ENCODE measurements around the gene CXXC5.

Gene CXXC5

GRCh38 chr5:139682016-139682975 is 34.1 kb downstream of the CXXC5 start:
- DNase-seq, result no peak

- DNase-seq, result no peak
Measured at GRCh38 chr5:139683295-139684271, 35.4 kb downstream of the CXXC5 start.

- no peak for DNase-seq
Measured at GRCh38 chr5:139684350-139684880, 36.3 kb downstream of the CXXC5 start.

GRCh38 chr5:139684881-139685749 is 37.0 kb downstream of the CXXC5 start:
- DNase-seq, result no peak

DNA sequence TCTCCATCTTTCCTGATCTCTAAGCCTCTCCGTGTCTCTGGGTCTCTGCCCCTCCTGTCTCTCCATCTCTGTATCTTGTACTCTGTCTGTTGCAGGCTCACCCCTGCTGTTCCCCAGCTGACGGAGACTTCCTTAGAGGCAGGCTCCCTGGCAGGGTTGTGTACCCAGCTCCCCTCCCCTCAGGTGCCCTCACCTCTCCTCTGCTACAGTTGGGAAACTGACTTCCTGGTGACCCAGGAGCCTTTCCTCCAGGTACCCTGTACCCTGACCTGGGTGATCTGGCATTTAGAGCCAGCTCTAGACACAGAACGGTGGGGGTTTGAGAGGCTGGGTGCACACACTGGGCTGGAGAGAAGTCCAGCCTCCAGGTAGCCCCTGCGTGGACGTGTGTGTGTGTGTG is 37.7 kb downstream of the CXXC5 start:
- DNase-seq, result no peak

- DNase-seq, result no peak
Measured at GRCh38 chr5:139686356-139686705, 38.2 kb downstream of the CXXC5 start.

GRCh38 chr5:139686706-139687441 is 38.7 kb downstream of the CXXC5 start:
- no peak for DNase-seq

DNA sequence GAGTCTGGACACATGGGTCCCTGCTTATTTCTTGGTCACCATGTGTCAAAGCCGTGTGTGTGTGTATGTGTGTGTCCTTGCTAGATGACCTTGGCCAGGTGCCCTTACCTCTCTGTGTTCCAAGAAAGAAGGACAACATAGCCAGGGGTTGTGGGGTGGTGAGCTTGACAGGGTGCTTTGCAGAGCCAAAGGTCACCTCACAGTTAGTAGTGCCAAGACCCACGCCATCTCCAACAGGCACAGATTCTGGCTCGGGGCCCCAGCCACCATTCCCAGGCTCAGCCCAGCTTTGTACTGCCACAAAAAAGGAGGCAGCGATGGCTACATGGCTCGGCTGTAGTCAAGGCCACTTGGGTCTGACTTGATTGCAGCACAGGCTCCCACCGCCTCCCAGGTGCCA is 39.5 kb downstream of the CXXC5 start:
- no peak for DNase-seq

DNA sequence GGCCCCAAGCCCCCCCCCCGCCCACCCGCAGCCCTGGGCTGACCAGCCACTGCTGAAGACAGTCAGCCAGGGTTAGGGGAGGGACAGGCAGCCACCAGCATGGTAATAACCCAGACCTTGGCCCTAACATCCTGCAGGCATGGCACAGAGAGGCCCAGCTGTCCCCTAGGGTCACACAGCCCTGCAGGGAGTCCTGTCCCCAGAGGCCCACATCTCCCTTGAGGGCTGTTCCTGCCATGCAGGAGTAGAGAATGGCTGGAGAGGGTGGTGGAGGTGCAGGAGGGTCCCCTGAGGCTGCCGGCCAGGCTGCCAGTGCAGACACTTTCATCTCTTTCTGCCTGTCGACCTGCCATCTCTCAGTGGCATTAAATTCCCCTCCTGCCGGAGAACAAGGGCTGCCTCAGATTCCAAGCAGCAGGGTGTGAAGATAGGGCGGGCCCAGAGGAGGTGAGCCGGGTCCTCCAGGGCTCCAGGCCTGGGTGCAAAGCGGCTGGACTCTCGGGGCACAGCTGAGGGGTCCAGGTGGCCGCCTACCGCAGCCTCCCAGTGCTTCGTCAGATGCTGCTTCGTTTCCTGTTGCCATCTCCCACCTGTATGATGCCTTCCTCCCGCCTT is 40.0 kb downstream of the CXXC5 start:
- no peak for DNase-seq

GRCh38 chr5:139688751-139689372 is 40.7 kb downstream of the CXXC5 start:
- peak; percentile 63 for DNase-seq

DNA sequence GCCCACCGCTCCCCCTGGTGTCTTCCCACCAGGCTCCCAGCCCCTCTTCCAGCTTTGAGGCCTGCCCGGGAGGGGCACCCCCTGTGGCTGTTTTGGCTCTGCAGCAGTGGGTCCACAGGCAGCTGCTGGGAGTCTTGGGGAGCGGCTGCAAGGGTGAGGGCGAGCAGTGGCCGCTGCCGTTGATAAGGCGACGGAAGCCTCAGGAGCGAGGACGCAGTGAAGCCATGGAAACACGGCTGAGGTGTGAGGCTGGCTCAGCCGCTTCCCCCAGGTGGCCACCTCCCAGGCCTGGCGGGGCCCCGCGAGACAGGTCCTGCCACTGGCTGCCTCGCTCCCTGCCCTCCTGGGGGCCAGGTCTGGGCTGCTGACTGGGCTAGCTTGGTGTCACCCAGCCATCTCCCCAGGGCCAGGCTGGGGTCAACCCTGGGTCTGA is 41.5 kb downstream of the CXXC5 start:
- no peak for DNase-seq

DNA sequence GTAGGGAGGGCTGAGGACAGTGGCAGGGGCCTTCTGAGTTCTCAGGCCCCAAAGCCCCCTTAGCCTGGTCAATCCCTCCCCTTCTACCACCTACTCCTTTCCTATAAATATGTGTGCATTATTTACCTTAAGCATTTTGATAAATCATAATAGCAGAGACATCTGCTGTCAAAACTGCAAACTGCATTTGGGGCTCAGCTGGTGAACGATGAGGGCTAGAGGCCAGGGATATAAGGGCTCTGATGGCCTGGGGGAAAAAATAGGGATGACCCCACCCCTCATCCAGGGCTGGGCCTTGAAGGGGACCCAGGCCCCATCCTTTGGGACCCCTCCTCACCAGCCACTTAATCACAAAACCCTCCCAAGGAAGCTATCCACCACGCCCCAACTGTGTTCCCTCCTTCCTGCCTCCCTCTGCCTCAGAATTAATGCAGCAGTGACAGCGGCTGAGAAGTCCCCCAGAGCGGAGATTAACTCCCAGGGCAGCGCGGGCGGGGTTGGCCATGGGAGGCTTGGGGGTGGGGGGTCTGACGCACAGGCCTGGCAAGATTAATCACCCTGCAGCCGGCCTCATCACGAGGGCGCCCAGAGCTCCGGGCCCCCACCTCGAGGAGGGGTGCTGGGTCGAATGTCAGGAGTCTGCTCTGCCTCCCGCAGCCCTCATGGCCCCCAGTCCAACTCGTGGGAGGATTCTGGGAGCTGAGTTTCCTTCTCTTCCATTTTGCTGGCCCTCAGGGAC is 42.1 kb downstream of the CXXC5 start:
- DNase-seq, result peak; percentile 88

DNA sequence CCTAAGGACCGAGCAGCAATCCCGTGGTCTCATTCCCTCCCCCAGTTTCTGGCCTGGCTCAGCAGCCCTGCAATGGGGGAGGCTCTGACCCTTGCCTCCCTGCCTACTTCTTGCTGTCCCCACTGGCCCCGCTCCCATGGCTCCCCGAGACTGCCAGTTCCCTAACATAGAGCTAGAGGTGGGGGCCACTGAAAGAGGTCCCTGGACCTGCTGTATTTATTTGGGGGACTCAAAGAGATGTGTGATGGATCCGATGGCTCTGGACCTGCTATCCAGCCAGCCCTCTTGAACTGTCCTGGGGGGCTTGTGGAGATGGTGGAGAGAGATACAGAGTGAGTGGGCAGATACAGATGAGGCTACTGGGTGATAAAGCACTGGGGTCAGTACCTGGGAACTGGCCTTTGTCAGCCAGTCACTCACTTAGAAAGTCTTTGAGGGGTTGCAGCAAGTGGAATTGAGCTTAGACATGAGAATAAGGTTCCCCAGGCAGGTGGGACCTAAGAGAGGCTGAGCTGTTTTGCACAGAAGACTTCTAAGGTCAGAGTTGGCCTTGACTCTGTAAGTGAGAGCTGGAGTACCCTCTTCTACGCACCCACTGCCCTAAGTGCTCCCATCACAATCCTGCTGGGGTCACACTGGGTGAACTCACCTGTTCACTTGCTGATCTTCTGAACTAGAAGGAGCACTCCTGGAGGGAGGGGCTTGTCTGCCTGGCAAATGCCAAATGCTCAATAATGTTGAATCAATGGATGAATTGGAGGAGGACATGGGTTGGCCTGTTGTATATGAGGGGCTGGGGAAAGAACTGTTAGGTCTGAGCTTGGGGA is 42.9 kb downstream of the CXXC5 start:
- DNase-seq, result no peak

GRCh38 chr5:139692148-139692547 is 44.0 kb downstream of the CXXC5 start:
- no peak for DNase-seq

- DNase-seq, result no peak
Measured at GRCh38 chr5:139692679-139693308, 44.6 kb downstream of the CXXC5 start.

DNA sequence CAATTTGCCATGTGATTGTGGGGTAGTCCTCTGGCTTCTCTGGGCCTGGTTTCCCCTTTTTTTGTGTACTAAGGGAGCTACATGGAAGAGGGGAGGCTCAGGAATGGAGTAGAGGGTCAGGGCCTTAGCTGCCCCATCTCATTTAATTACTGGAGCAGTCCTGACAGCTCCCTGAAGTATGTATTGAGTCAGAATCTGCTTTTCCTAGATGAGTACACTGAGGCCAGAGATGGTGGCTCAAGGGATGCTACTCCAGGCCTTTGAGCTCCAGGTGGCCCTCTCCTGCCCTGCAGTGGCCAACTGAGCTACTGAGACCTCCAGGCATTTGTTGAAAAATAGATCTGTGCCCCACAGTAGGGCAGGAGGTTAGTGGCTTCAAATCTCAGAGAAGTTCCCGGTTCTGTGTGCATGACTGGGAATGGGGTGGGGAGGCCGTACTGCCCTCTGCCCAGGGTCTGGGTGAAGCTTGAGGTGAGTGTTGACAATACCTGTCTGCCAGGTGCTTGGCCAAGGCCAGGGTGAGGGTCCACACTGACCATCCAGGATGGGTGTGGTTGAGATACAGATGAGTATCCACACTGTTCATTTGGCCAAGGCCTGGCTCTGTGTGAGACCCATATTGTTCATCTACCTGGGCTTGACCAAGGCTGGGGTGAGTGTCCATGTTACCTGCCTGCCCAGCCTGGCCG is 45.7 kb downstream of the CXXC5 start:
- no peak for DNase-seq

GRCh38 chr5:139694556-139695177 is 46.5 kb downstream of the CXXC5 start:
- DNase-seq, result peak; percentile 70

Measured in fibroblast of skin of back (primary cell).